Mucosa of rectum (tissue), 2 donors: ENCODE measurements around the gene MAPK1.
"Not testable (repeated sequence)": the region's sequence is repeated elsewhere in the genome, so short reads cannot be mapped to it uniquely, and the experiment has no call there.

Experiments
- H3K27ac ChIP-seq, 2 donors: one replicate each; pipeline ENCODE4 v1.7.0; 2013; ENCODE audit warnings: inconsistent platforms in 2 of 2, low read depth in 2 of 2, low read length in 2 of 2
- H3K27me3 ChIP-seq, 2 donors: one replicate each; pipeline ENCODE4 v1.7.0; 2013; ENCODE audit warnings: low read length in 2 of 2; ENCODE audit not compliant: control insufficient read depth in 2 of 2, insufficient read depth in 2 of 2
- H3K36me3 ChIP-seq, 2 donors: one replicate each; pipeline ENCODE4 v1.7.0; 2013; ENCODE audit warnings: low read length in 2 of 2; ENCODE audit not compliant: control insufficient read depth in 2 of 2, insufficient read depth in 2 of 2
- H3K4me1 ChIP-seq, 2 donors: one replicate each; pipeline ENCODE4 v1.7.0; 2013; ENCODE audit warnings: low read length in 2 of 2, mild to moderate bottlenecking in 1 of 2; ENCODE audit not compliant: control insufficient read depth in 2 of 2, insufficient read depth in 2 of 2
- H3K4me3 ChIP-seq, 2 donors: one replicate each; pipeline ENCODE4 v1.7.0; 2013; ENCODE audit warnings: low read length in 2 of 2
- H3K9ac ChIP-seq, 2 donors: one replicate each; pipeline ENCODE4 v1.7.0; 2013; ENCODE audit warnings: low read length in 2 of 2, low read depth in 1 of 2, mild to moderate bottlenecking in 1 of 2
- H3K9me3 ChIP-seq, 2 donors: one replicate each; pipeline ENCODE4 v1.7.0; 2013; ENCODE audit warnings: low read length in 2 of 2; ENCODE audit not compliant: control insufficient read depth in 2 of 2
- donor health status: healthy.
- donor health status: Normal muscosa, but diverticular disease.

Gene MAPK1

GRCh38 chr22:21819183-21819770 lies 48.2 kb downstream of the MAPK1 start:
- Histone ChIP-seq H3K4me1 (peaks cover 15 to 19% of the 10 kb centered on the region in 2 donors), H3K27ac (no peak overlapping the region), H3K9me3 (no peaks in the 10 kb centered on the region), H3K4me3 (no peak overlapping the region), H3K36me3 (no peaks in the 10 kb centered on the region), H3K9ac (no peak overlapping the region), H3K27me3 (no peaks in the 10 kb centered on the region)

GRCh38 chr22:21818487-21819182 lies 48.8 kb downstream of the MAPK1 start:
- H3K4me1 ChIP-seq: peaks cover 15 to 19% of the 10 kb centered on the region in 2 donors

GRCh38 chr22:21817497-21817853 lies 50.0 kb downstream of the MAPK1 start:
- H3K27me3 ChIP-seq, H3K9me3 ChIP-seq, H3K9ac ChIP-seq, H3K36me3 ChIP-seq: not testable (repeated sequence)
- peaks cover 15 to 19% of the 10 kb centered on the region in 2 donors for H3K4me1 ChIP-seq
- H3K4me3 ChIP-seq: peak overlapping the region in 1 of 2 donors; percentile 41
- H3K27ac ChIP-seq: peak overlapping the region; percentile 64 to 77

More at GRCh38 chr22:21818487-21819182, 48.8 kb downstream of the MAPK1 start:
- H3K9ac ChIP-seq: no peak overlapping the region
- H3K36me3 ChIP-seq: no peaks in the 10 kb centered on the region
- no peak overlapping the region for H3K27ac ChIP-seq
- no peaks in the 10 kb centered on the region for H3K27me3 ChIP-seq
- H3K4me3 ChIP-seq: no peak overlapping the region
- no peaks in the 10 kb centered on the region for H3K9me3 ChIP-seq

- H3K4me3 ChIP-seq: peak overlapping the region in 1 of 2 donors; percentile 41
- H3K27me3 ChIP-seq: no peaks in the 10 kb centered on the region
- no peaks in the 10 kb centered on the region for H3K36me3 ChIP-seq
- H3K27ac ChIP-seq: peak overlapping the region; percentile 64 to 77
- peaks cover 15 to 19% of the 10 kb centered on the region in 2 donors for H3K4me1 ChIP-seq
- no peaks in the 10 kb centered on the region for H3K9me3 ChIP-seq
- no peak overlapping the region for H3K9ac ChIP-seq
Observed at GRCh38 chr22:21816787-21817496, 50.5 kb downstream of the MAPK1 start.

- Histone ChIP-seq H3K4me1 (peaks cover 15 to 19% of the 10 kb centered on the region in 2 donors), H3K36me3 (no peaks in the 10 kb centered on the region), H3K27me3 (no peaks in the 10 kb centered on the region), H3K9me3 (no peaks in the 10 kb centered on the region), H3K9ac (no peak overlapping the region), H3K27ac (peak overlapping the region; percentile 64 to 77), H3K4me3 (peak overlapping the region in 1 of 2 donors; percentile 41)
Observed at GRCh38 chr22:21816472-21816786, 51.0 kb downstream of the MAPK1 start.

- Histone ChIP-seq H3K4me1 (peaks cover 15 to 19% of the 10 kb centered on the region in 2 donors), H3K27ac (peak overlapping the region in 1 of 2 donors; percentile 77), H3K36me3 (no peaks in the 10 kb centered on the region), H3K9ac (no peak overlapping the region), H3K9me3 (no peaks in the 10 kb centered on the region), H3K27me3 (no peaks in the 10 kb centered on the region), H3K4me3 (peak overlapping the region in 1 of 2 donors; percentile 41)
Observed at GRCh38 chr22:21815958-21816357, 51.5 kb downstream of the MAPK1 start.

GRCh38 chr22:21815357-21815756 lies 52.1 kb downstream of the MAPK1 start:
- Histone ChIP-seq H3K36me3 (no peaks in the 10 kb centered on the region), H3K4me1 (peaks cover 15 to 19% of the 10 kb centered on the region in 2 donors), H3K27ac (no peak overlapping the region), H3K27me3 (no peaks in the 10 kb centered on the region), H3K9ac (no peak overlapping the region), H3K9me3 (no peaks in the 10 kb centered on the region), H3K4me3 (no peak overlapping the region)

- H3K9ac ChIP-seq: no peak overlapping the region
- H3K9me3 ChIP-seq: no peaks in the 10 kb centered on the region
- peaks cover 4 to 7% of the 10 kb centered on the region in 2 donors for H3K36me3 ChIP-seq
- no peaks in the 10 kb centered on the region for H3K27me3 ChIP-seq
- no peak overlapping the region for H3K27ac ChIP-seq
- peaks cover 9 to 11% of the 10 kb centered on the region in 2 donors for H3K4me1 ChIP-seq
- no peak overlapping the region for H3K4me3 ChIP-seq
Observed at GRCh38 chr22:21811982-21812381, 55.5 kb downstream of the MAPK1 start.

GRCh38 chr22:21807544-21808529 lies 59.6 kb downstream of the MAPK1 start:
- H3K27ac ChIP-seq: no peak overlapping the region

More at GRCh38 chr22:21807544-21808529, 59.6 kb downstream of the MAPK1 start:
- Histone ChIP-seq H3K9ac (no peak overlapping the region), H3K9me3 (no peaks in the 10 kb centered on the region), H3K36me3 (peaks cover 29 to 30% of the 10 kb centered on the region in 2 donors), H3K4me3 (no peak overlapping the region), H3K4me1 (no peaks in the 10 kb centered on the region), H3K27me3 (no peaks in the 10 kb centered on the region)
